Pancreas (tissue), 10 donors: ENCODE results near the gene ZNRD2. TPM values are rescaled to one million over a fixed set of nuclear protein-coding genes. Genes with fewer than 3 reads are reported as not detected.

Experiments used
- ATAC-seq, 4 donors: fragments of 200-7000 bp; cut with Tn5 transposase; one replicate each; pipeline versions ENCODE4 v1.8.0 to v1.9.1; 2020; ENCODE audit warnings: mild to moderate bottlenecking in 4 of 4, moderate library complexity in 4 of 4
- DNase-seq, 6 donors: peaks; one replicate each; pipeline ENCODE4 v3.0.0-alpha.2; 2020
- FAIRE-seq: peaks from 2 replicates; lab custom pipeline; 2012; peaks lifted over from hg19 to GRCh38; lab: Jason Lieb, UNC
- H3K27ac ChIP-seq, 4 donors: fragments of 200-600 bp; sonication (generic); 1 replicate in 3 of 4; 2 replicates in 1 of 4; pipeline versions ENCODE4 v1.5.0 to v1.8.0; 2020
- H3K27me3 ChIP-seq, 4 donors: fragments of 200-600 bp; one replicate each; pipeline ENCODE4 v1.8.0; 2021
- H3K36me3 ChIP-seq, 3 donors: fragments of 200-600 bp; sonication (generic) in 1 of 3; one replicate each; pipeline versions ENCODE4 v1.5.0 to v1.8.0; 2020 to 2021
- H3K4me1 ChIP-seq, 3 donors: fragments of 200-600 bp; one replicate each; pipeline ENCODE4 v1.8.0; 2021
- H3K4me3 ChIP-seq, 4 donors: fragments of 200-600 bp; sonication (generic) in 2 of 4; one replicate each; pipeline versions ENCODE4 v1.5.0 to v1.8.0; 2020 to 2021
- H3K9me3 ChIP-seq, 4 donors: fragments of 200-600 bp; one replicate each; pipeline ENCODE4 v1.8.0; 2021
- CTCF ChIP-seq, 4 donors: fragments of 200-600 bp; sonication (generic) in 3 of 4; IDR thresholded peaks; one replicate each; pipeline versions ENCODE4 v1.5.0 to v1.8.0; 2021; ENCODE audit warnings: antibody characterized with exemption in 4 of 4
- WGBS, 2 donors: extraction: QIAGEN DNeasy Blood & Tissue Kit; methylation state at CpG; one replicate each; pipeline ENCODE4 v1.1.7; 2013; 5-methylcytosine and 5-hydroxymethylcytosine counted together
- intact Hi-C, 3 donors: fragments of 100-400 bp; cut with DNase I; formaldehyde crosslinking; loops; one replicate each; pipeline versions ENCODE4 v1.11.1 to v1.14.2; 2022
- polyA plus RNA-seq, 2 donors: library from polyadenylated mRNA; stranded (reverse); fragments of 200-250 nt; gene quantifications; one replicate each; pipeline ENCODE4 v1.2.3, GENCODE V29; 2013
- total RNA-seq, 6 donors: library from RNA; stranded (reverse); fragmentation: NEBNext Ultra II Directional in 4 of 6; extraction: Animal tissue kit (Norgen Biotek cat#: 25700) in 4 of 6; gene quantifications; one replicate each; pipeline versions ENCODE4 v1.2.1 to v1.2.4, GENCODE V29; 2021 to 2023
- donor health status: healthy with polysubstance abuse.
- donor health status: DM: no; HTN: no; CAD: no; lungs with moderate emphysema.
- donor health status: DM: no; HTN: no; CAD: no.
- donor health status: control.
- donor health status: control.
- donor health status: Bipolar disorder and iron deficiency.
- donor health status: DM: yes; HTN: yes; CAD: no.
- donor health status: DM: no; HTN: no; CAD: no.
- donor health status: DM: no; HTN: no; CAD: no.
- donor health status: DM: yes; HTN: yes; CAD: no.

ZNRD2 gene
- total and polyA plus RNA-seq, 8 donors, result 17.8 to 34.8 (median 22.6) TPM

GRCh38 chr11:65571420-65571819 lies 1.1 kb downstream of the ZNRD2 start:
- H3K9me3 ChIP-seq, result no peaks in the 10 kb centered on the region
- no peak for FAIRE-seq
- H3K27ac ChIP-seq, result peak overlapping the region; percentile 53 to 85 (median 72)
- TF ChIP-seq CTCF (IDR thresholded peaks at IDR 0.05), result no peak
- peak overlapping the region; percentile 71 to 88 (median 84) for H3K4me3 ChIP-seq
- intact Hi-C loops, result no loop called here
- peaks cover 26 to 42% (median 28%) of the 10 kb centered on the region in 3 donors for H3K4me1 ChIP-seq
- 35 to 45% methylated on average over 7 to 9 of the region's 9 CpGs for WGBS, 2 donors
- no peaks in the 10 kb centered on the region for H3K36me3 ChIP-seq
- no peak for ATAC-seq
- H3K27me3 ChIP-seq, result no peaks in the 10 kb centered on the region
- DNase-seq, result peak in 2 of 6 donors; percentile 55 to 65

GRCh38 chr11:65571940-65572339 lies 1.7 kb downstream of the ZNRD2 start:
- WGBS, 2 donors, result 3 to 4% methylated on average over 11 of the region's 11 CpGs
- no peaks in the 10 kb centered on the region for H3K9me3 ChIP-seq
- H3K4me1 ChIP-seq, result peaks cover 26 to 47% (median 28%) of the 10 kb centered on the region in 3 donors
- H3K4me3 ChIP-seq, result peak overlapping the region; percentile 42 to 88 (median 72)
- FAIRE-seq (no peak), DNase-seq (no peak), ATAC-seq (peak in 1 of 4 donors; percentile 5)
- peak overlapping the region; percentile 40 to 74 (median 62) for H3K27ac ChIP-seq
- TF ChIP-seq CTCF (IDR thresholded peaks at IDR 0.05), result peak in 1 of 4 donors; percentile 10
- H3K36me3 ChIP-seq, result no peaks in the 10 kb centered on the region
- no peaks in the 10 kb centered on the region for H3K27me3 ChIP-seq
- intact Hi-C loops, result no loop called here

GRCh38 chr11:65572356-65573051 lies 2.2 kb downstream of the ZNRD2 start, which contains the start of gene FAM89B:
Gene FAM89B (plus strand): TSS chr11:65572538. CDS start chr11:65572670, 132 bp downstream.
- ATAC-seq (peak; percentile 25 to 46 (median 37)), DNase-seq (peak; percentile 89 to 95 (median 92)), FAIRE-seq (no peak)
- Histone ChIP-seq H3K36me3 (no peaks in the 10 kb centered on the region), H3K27me3 (no peaks in the 10 kb centered on the region), H3K4me1 (peaks cover 26 to 47% (median 28%) of the 10 kb centered on the region in 3 donors), H3K4me3 (peak within 1 kb of the TSS; percentile 71 to 88 (median 84)), H3K27ac (peak within 1 kb of the TSS; percentile 53 to 86 (median 80)), H3K9me3 (no peaks in the 10 kb centered on the region)
- no peak for TF ChIP-seq CTCF (IDR thresholded peaks at IDR 0.05)
- intact Hi-C loops, result no loop called here
- WGBS, 2 donors, result 0 to 1% methylated on average over 51 to 86 of the region's 86 CpGs

GRCh38 chr11:65573391-65574079 lies 3.3 kb downstream of the ZNRD2 start:
- DNase-seq (peak in 3 of 6 donors; percentile 56 to 76 (median 65)), ATAC-seq (no peak), FAIRE-seq (no peak)
- no peak for TF ChIP-seq CTCF (IDR thresholded peaks at IDR 0.05)
- Histone ChIP-seq H3K9me3 (no peaks in the 10 kb centered on the region), H3K4me3 (peak overlapping the region; percentile 42 to 88 (median 72)), H3K27ac (peak overlapping the region; percentile 40 to 86 (median 62)), H3K27me3 (no peaks in the 10 kb centered on the region), H3K36me3 (no peaks in the 10 kb centered on the region), H3K4me1 (peaks cover 21 to 42% (median 21%) of the 10 kb centered on the region in 3 donors)
- WGBS, 2 donors, result 20 to 32% methylated on average over 22 of the region's 22 CpGs
- intact Hi-C loops, result no loop called here
